ENCODE measurements around the gene ITGA11. TPM values are rescaled to one million over a fixed set of nuclear protein-coding genes. Genes with fewer than 3 reads are reported as not detected.
A peak's percentile ranks its signal among the peaks of the same experiment; 100 is the strongest.

The ITGA11 gene
- total and polyA plus RNA-seq, 2 experiments from 2014 or later = 0.03 to 0.40 TPM

DNA sequence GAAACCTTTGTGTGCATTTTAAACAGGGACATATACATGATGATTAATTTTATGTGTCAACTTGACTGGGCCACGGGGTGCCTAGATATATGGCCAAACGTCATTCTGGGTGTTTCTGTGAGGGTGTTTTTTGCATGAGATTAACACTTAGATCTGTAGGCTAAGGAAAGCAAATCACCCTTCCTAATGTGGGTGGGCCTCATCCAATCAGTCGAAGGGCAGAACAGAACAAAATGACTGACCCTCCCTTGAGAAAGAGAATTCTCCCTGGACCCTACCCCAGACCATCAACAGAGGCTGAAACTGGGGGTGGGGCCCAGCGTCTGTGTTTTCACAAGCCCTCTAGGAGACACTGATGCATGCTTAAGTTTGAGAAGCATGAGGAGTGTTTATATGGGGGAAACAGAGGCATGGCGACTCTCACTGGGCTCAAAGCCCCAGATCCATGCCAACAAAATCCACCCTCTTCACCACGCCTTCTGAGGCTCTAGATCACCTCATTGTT, 56.2 kb downstream of the ITGA11 start (continued):
- TF ChIP-seq, protein P1, sequence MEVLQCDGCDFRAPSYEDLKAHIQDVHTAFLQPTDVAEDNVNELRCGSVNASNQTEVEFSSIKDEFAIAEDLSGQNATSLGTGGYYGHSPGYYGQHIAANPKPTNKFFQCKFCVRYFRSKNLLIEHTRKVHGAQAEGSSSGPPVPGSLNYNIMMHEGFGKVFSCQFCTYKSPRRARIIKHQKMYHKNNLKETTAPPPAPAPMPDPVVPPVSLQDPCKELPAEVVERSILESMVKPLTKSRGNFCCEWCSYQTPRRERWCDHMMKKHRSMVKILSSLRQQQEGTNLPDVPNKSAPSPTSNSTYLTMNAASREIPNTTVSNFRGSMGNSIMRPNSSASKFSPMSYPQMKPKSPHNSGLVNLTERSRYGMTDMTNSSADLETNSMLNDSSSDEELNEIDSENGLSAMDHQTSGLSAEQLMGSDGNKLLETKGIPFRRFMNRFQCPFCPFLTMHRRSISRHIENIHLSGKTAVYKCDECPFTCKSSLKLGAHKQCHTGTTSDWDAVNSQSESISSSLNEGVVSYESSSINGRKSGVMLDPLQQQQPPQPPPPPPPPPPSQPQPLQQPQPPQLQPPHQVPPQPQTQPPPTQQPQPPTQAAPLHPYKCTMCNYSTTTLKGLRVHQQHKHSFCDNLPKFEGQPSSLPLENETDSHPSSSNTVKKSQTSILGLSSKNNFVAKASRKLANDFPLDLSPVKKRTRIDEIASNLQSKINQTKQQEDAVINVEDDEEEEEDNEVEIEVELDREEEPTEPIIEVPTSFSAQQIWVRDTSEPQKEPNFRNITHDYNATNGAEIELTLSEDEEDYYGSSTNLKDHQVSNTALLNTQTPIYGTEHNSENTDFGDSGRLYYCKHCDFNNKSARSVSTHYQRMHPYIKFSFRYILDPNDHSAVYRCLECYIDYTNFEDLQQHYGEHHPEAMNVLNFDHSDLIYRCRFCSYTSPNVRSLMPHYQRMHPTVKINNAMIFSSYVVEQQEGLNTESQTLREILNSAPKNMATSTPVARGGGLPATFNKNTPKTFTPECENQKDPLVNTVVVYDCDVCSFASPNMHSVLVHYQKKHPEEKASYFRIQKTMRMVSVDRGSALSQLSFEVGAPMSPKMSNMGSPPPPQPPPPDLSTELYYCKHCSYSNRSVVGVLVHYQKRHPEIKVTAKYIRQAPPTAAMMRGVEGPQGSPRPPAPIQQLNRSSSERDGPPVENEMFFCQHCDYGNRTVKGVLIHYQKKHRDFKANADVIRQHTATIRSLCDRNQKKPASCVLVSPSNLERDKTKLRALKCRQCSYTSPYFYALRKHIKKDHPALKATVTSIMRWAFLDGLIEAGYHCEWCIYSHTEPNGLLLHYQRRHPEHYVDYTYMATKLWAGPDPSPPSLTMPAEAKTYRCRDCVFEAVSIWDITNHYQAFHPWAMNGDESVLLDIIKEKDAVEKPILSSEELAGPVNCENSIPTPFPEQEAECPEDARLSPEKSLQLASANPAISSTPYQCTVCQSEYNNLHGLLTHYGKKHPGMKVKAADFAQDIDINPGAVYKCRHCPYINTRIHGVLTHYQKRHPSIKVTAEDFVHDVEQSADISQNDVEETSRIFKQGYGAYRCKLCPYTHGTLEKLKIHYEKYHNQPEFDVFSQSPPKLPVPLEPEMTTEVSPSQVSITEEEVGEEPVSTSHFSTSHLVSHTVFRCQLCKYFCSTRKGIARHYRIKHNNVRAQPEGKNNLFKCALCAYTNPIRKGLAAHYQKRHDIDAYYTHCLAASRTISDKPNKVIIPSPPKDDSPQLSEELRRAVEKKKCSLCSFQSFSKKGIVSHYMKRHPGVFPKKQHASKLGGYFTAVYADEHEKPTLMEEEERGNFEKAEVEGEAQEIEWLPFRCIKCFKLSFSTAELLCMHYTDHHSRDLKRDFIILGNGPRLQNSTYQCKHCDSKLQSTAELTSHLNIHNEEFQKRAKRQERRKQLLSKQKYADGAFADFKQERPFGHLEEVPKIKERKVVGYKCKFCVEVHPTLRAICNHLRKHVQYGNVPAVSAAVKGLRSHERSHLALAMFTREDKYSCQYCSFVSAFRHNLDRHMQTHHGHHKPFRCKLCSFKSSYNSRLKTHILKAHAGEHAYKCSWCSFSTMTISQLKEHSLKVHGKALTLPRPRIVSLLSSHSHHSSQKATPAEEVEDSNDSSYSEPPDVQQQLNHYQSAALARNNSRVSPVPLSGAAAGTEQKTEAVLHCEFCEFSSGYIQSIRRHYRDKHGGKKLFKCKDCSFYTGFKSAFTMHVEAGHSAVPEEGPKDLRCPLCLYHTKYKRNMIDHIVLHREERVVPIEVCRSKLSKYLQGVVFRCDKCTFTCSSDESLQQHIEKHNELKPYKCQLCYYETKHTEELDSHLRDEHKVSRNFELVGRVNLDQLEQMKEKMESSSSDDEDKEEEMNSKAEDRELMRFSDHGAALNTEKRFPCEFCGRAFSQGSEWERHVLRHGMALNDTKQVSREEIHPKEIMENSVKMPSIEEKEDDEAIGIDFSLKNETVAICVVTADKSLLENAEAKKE (CRISPR knock-in tag; IDR thresholded peaks at IDR 0.05) = no peak

DNA sequence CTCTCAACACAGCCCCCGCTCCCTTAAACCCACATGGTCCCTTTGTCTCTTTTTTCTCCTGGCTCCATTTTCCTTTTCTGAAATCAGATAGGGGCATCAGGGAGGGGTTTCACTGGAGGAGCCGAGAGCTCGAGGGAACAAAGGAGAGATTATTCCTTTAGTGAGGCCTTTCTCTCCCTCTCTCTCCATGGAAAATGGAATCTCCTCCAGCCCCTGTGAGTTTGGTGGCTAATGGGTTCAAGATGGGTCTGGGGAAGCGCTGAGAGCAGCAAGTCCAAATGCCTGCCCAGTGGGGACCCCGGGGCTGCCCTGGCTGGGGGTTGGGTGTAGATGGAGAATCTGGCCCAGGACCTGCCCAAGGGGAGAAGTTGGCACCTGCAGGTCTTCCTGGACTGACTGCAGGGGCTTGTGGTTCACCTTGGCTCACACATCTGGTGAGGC, 56.8 kb downstream of the ITGA11 start:
- peaks cover 10% of the 10 kb centered on the region for H3K27me3 Mint-ChIP-seq (ENCODE audit: insufficient read depth, low read depth, poor library complexity)
- H3K4me1 ChIP-seq (ENCODE audit: insufficient read depth) = no peaks in the 10 kb centered on the region
- no peak overlapping the region for H3K4me3 Mint-ChIP-seq
- no peak overlapping the region for H3K27ac Mint-ChIP-seq
- no peak for DNase-seq (ENCODE audit: low spot score)
- no peaks in the 10 kb centered on the region for H3F3A ChIP-seq (replicated peaks; ENCODE audit: low read depth)
- H3K27me3 ChIP-seq (ENCODE audit: insufficient read depth) = no peaks in the 10 kb centered on the region
- no peak overlapping the region for H3K27ac ChIP-seq (ENCODE audit: low read depth)
- no peaks in the 10 kb centered on the region for H3K36me3 Mint-ChIP-seq (ENCODE audit: low read depth)
- no peak for ATAC-seq
- H4K20me1 ChIP-seq (replicated peaks; ENCODE audit: insufficient read depth) = no peaks in the 10 kb centered on the region
- no peaks in the 10 kb centered on the region for H3K9me2 ChIP-seq (ENCODE audit: insufficient read depth)
- H3K9me3 Mint-ChIP-seq = no peaks in the 10 kb centered on the region
- no peak overlapping the region for H3K4me2 ChIP-seq
- H3K4me3 ChIP-seq = no peak overlapping the region
- no peaks in the 10 kb centered on the region; the same call in 2 of the 3 replicates for H3K4me1 Mint-ChIP-seq
- no peaks in the 10 kb centered on the region for H3K36me3 ChIP-seq (ENCODE audit: insufficient read depth)
- peak overlapping the region; percentile 80 for H2AFZ ChIP-seq
- TF ChIP-seq JUNB (IDR thresholded peaks at IDR 0.05; ENCODE audit: unreplicated experiment) (no peak), ETS1 (IDR thresholded peaks at IDR 0.05) (no peak), ZNF331 (CRISPR knock-in tag; IDR thresholded peaks at IDR 0.05; ENCODE audit: low read depth) (no peak), POLR2AphosphoS5 (IDR thresholded peaks at IDR 0.05; ENCODE audit: low read depth) (no peak), STAT1 (IDR thresholded peaks at IDR 0.05; ENCODE audit: unreplicated experiment) (no peak), ZNF114 (CRISPR knock-in tag; IDR thresholded peaks at IDR 0.05) (no peak), EZH2phosphoT487 (IDR thresholded peaks at IDR 0.05; ENCODE audit: unreplicated experiment) (no peak), CTCF (conservative IDR thresholded peaks at IDR 0.05; ENCODE audit: low read depth in 2 of 2) (no peak), REST (IDR thresholded peaks at IDR 0.05; ENCODE audit: unreplicated experiment) (no peak), EZH2 (IDR thresholded peaks at IDR 0.05; ENCODE audit: low read depth, unreplicated experiment) (no peak), NANOG (IDR thresholded peaks at IDR 0.05; ENCODE audit: borderline replicate concordance) (no peak)
- no peaks in the 10 kb centered on the region for H3K79me2 ChIP-seq (replicated peaks; ENCODE audit: insufficient read depth)

Measured in GM23338 (cell line).